DOHH2 (cell line): ENCODE results near the gene ANGPTL1.

Experiments
- EZH2phosphoT487 ChIP-seq: fragments of 200-600 bp; sonication (generic); IDR thresholded peaks from 2 replicates; pipeline ENCODE4 v1.6.1; 2017; ENCODE audit warnings: borderline replicate concordance, mild to moderate bottlenecking, antibody characterized with exemption, low read length, moderate library complexity, mixed read lengths
- TF ChIP-seq, protein P1 (sequence below): fragments of 200-600 bp; sonication (generic); IDR thresholded peaks from one replicate; pipeline ENCODE4 v1.5.1; 2014; ENCODE audit warnings: antibody characterized with exemption, mild to moderate bottlenecking, low read depth, low read length; ENCODE audit not compliant: poor library complexity, severe bottlenecking

DNA sequence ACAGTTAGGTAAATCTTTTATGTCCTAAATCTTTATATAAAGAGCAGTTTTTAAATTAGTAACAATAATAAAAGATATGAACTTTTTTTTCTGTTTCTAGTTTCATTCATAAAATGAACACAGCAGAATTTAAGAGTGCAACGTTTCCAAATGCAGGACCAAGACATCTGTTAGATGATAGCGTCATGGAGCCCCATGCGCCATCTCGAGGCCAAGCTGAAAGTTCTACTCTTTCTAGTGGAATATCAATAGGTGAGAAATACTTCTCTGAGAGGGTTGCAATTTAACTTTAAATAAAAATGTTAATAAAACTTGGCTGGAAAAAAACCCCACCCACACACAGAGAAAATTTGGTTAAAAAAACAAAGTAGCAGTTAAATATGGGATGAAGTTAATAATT, 15.0 kb upstream of the ANGPTL1 start:
- TF ChIP-seq, protein P1, sequence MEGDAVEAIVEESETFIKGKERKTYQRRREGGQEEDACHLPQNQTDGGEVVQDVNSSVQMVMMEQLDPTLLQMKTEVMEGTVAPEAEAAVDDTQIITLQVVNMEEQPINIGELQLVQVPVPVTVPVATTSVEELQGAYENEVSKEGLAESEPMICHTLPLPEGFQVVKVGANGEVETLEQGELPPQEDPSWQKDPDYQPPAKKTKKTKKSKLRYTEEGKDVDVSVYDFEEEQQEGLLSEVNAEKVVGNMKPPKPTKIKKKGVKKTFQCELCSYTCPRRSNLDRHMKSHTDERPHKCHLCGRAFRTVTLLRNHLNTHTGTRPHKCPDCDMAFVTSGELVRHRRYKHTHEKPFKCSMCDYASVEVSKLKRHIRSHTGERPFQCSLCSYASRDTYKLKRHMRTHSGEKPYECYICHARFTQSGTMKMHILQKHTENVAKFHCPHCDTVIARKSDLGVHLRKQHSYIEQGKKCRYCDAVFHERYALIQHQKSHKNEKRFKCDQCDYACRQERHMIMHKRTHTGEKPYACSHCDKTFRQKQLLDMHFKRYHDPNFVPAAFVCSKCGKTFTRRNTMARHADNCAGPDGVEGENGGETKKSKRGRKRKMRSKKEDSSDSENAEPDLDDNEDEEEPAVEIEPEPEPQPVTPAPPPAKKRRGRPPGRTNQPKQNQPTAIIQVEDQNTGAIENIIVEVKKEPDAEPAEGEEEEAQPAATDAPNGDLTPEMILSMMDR: no peak
- no peak for TF ChIP-seq EZH2phosphoT487
